Measurements from ENCODE around the gene UGGT1.

The UGGT1 gene

DNA sequence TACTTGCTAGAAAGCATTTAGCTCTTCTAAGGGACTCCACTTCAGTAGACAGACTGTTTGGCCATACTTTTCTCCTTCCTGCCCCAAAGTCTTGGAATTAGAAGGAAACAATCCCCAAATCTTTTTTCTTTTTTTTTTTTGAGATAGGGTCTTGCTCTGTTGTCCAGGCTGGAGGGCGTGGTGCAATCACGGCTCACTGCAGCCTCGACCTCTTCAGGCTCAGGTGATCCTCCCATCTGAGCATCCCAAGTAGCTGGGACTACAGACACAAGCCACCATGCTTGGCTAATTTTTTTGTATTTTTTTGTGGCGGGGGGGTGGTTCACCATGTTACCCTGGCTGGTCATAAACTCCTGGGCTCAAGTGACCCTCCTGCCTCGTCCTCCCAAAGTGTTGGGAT lies 6.2 kb upstream of the UGGT1 start:
- no peak overlapping the region for H3K4me3 ChIP-seq (ENCODE audit: low read depth, low read length)
- no peak for TF ChIP-seq CTCF (IDR thresholded peaks at IDR 0.05; ENCODE audit: borderline replicate concordance, insufficient read depth, low read depth, low read length)

DNA sequence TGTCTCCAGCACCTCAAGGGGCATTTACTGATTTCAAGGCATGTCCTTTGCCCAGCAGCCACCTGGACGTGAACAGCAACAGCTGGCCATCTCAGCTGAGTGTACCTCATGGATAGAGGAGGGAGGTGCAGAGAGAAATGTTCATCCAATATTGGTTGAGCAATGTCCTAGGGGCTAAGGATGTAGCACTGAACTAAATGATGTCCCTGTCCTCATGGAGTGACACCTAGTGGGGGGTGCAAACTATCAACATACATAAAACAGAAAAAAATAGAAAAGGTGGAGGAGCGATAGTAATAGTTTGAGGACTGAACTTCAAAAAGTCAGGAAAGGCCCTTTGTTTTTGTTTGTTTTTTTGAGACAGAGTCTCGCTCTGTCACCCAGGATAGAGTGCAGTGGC lies 4.8 kb upstream of the UGGT1 start:
- no peak for TF ChIP-seq CTCF (IDR thresholded peaks at IDR 0.05; ENCODE audit: borderline replicate concordance, insufficient read depth, low read depth, low read length)

GRCh38 chr2:128090575-128090944 lies 440 bp upstream of the UGGT1 start:
- H3K4me3 ChIP-seq (ENCODE audit: low read depth, low read length): peak overlapping the region; percentile 66
- TF ChIP-seq CTCF (IDR thresholded peaks at IDR 0.05; ENCODE audit: borderline replicate concordance, insufficient read depth, low read depth, low read length): no peak

More for the DNA sequence above, 4.8 kb upstream of the UGGT1 start:
- H3K4me3 ChIP-seq (ENCODE audit: low read depth, low read length): no peak overlapping the region

GRCh38 chr2:128091726-128092080 lies 703 bp downstream of the UGGT1 start:
- TF ChIP-seq CTCF (IDR thresholded peaks at IDR 0.05; ENCODE audit: borderline replicate concordance, insufficient read depth, low read depth, low read length): no peak
- H3K4me3 ChIP-seq (ENCODE audit: low read depth, low read length): peak overlapping the region; percentile 66

DNA sequence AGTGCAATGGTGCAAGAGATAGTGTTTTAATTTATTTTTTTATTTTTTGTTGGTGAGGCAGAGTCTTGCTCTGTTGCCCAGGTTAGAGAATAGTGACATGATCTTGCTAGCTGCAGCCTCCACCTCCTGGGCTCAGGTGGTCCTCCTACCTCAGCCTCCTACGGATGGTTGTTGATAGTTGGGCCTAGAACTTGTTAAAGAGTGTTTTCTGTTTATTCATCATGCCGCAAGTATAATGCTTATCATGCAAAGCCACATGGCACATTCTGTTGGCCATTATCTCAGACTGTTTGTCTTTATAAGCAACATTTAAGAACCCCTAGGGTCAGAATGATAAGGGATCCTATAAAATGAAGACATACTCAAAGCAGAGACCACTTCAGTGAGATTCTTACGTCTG lies 1.7 kb downstream of the UGGT1 start:
- no peak overlapping the region for H3K4me3 ChIP-seq (ENCODE audit: low read depth, low read length)
- no peak for TF ChIP-seq CTCF (IDR thresholded peaks at IDR 0.05; ENCODE audit: borderline replicate concordance, insufficient read depth, low read depth, low read length)

- no peak for TF ChIP-seq CTCF (IDR thresholded peaks at IDR 0.05; ENCODE audit: borderline replicate concordance, insufficient read depth, low read depth, low read length)
- no peak overlapping the region for H3K4me3 ChIP-seq (ENCODE audit: low read depth, low read length)
Observed at GRCh38 chr2:128093762-128094161, 2.8 kb downstream of the UGGT1 start.

GRCh38 chr2:128095201-128095600 lies 4.2 kb downstream of the UGGT1 start:
- H3K4me3 ChIP-seq (ENCODE audit: low read depth, low read length): no peak overlapping the region
- no peak for TF ChIP-seq CTCF (IDR thresholded peaks at IDR 0.05; ENCODE audit: borderline replicate concordance, insufficient read depth, low read depth, low read length)

Measured in GM12875 (cell line).